ENCODE measurements around the gene RASA2. TPM values are rescaled to one million over a fixed set of nuclear protein-coding genes. Genes with fewer than 3 reads are reported as not detected.
A peak's percentile ranks its signal among the peaks of the same experiment; 100 is the strongest.

RASA2 gene
- total and polyA plus RNA-seq, 2 of the 8 experiments (the other 6 are each of a cell fraction or from before 2014, with no cell fraction given): 3.5 to 15.9 TPM

GRCh38 chr3:141646760-141647561, 160.1 kb downstream of the RASA2 start (continued):
- TF ChIP-seq SIN3A (conservative IDR thresholded peaks at IDR 0.05 in 1 of 2, IDR thresholded peaks at IDR 0.05 in 1 of 2; ENCODE audit: low read depth in 1 of 2, low read length in 2 of 2): no peak
- TF ChIP-seq, protein P1, sequence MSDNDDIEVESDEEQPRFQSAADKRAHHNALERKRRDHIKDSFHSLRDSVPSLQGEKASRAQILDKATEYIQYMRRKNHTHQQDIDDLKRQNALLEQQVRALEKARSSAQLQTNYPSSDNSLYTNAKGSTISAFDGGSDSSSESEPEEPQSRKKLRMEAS (IDR thresholded peaks at IDR 0.05): no peak
- TF ChIP-seq BACH1 (IDR thresholded peaks at IDR 0.05; ENCODE audit: low read length): no peak
- no peak for TF ChIP-seq TAF7 (optimal IDR thresholded peaks at IDR 0.05; ENCODE audit: borderline replicate concordance, low read depth, low read length)
- TF ChIP-seq TCF12 (IDR thresholded peaks at IDR 0.05; ENCODE audit: low read depth, low read length): no peak
- no peak for TF ChIP-seq RBBP5 (IDR thresholded peaks at IDR 0.05; ENCODE audit: borderline replicate concordance, low read depth, low read length)
- TF ChIP-seq SP2 (IDR thresholded peaks at IDR 0.05; ENCODE audit: low read length): no peak
- peak; percentile 78 for TF ChIP-seq SIX5 (IDR thresholded peaks at IDR 0.05; ENCODE audit: low read depth, low read length)
- no peak for TF ChIP-seq NANOG (IDR thresholded peaks at IDR 0.05; ENCODE audit: insufficient read depth, low read depth, low read length, poor library complexity, severe bottlenecking)
- TF ChIP-seq EP300 (IDR thresholded peaks at IDR 0.05; ENCODE audit: borderline replicate concordance in 1 of 2, low read depth in 2 of 2, low read length in 2 of 2): no peak
- TF ChIP-seq GABPA (IDR thresholded peaks at IDR 0.05; ENCODE audit: borderline replicate concordance, insufficient read depth, low read length): no peak

All from H1 (cell line).